AG09319 (cell line): ENCODE results near the gene VSTM4.

Source experiments
- DNase-seq: peaks from one replicate; pipeline ENCODE4 v3.0.0-alpha.2; 2010; ENCODE audit warnings: low read depth; ENCODE audit errors: extremely low read depth
- CTCF ChIP-seq: IDR thresholded peaks from 2 replicates; pipeline ENCODE4 v1.5.1; 2011; ENCODE audit warnings: low read depth, mild to moderate bottlenecking, inconsistent platforms, low read length, moderate library complexity

Gene VSTM4

DNA sequence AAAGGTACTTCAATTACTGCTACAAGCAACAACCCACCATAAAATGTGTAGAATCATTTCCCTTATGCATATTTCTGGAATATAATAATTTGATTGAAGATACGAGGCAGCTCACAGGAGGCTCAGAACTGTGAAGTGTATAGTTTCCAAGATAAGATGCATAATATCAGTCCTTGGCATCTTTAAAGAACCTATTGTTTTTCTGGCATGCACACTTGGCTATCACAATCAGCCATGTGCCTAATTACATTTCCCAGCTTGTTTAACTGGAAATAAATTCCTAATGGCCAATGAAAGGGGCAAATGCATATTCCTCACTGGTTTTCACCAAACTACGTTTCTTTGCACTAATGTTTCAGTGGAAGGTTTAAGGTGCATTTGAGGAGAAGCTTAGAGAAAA is 92.3 kb downstream of the VSTM4 start:
- no peak for DNase-seq
- no peak for TF ChIP-seq CTCF

DNA sequence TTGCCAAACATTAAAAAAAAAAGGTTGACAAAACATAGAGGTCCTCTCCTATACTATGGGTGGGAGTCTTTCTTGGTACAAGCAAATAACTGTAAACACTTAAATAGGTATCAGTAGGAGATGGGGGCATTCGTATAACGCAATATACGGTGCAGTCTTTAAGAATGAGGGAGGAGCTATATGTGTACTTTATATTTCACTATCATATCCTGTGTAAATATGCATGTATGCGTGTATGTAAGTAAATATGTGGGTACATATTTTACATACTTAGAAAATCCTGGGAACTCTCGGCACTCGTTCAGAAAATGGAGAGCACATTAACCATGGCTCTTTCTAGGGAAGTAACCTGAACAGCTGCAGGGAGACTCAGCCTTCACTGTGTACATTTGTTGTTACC is 93.6 kb downstream of the VSTM4 start:
- TF ChIP-seq CTCF = no peak
- no peak for DNase-seq

GRCh38 chr10:49015700-49016099 is 99.6 kb downstream of the VSTM4 start:
- DNase-seq = no peak

GRCh38 chr10:49012603-49013002 is 102.7 kb downstream of the VSTM4 start:
- TF ChIP-seq CTCF = no peak
- no peak for DNase-seq

More at GRCh38 chr10:49015700-49016099, 99.6 kb downstream of the VSTM4 start:
- no peak for TF ChIP-seq CTCF

DNA sequence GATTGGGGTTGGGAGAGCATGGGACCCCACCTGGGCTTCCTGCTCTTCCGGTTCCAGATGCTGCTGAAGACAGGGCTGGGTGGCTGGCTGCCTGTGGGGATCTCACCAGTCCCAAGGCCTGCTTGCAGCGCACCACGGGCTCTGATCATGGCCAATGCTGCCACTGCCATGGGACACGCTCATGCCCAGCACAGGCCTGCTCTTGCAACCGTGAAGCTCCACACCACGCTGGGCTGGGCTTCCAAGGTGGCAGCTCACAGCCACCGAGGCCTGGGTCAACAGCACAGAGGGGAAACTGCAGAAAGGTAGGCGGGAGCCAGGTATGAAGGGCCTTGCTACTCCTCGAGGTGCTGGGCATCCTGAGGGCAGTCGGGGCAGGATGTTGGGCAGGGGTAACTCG is 103.6 kb downstream of the VSTM4 start:
- DNase-seq = no peak
- no peak for TF ChIP-seq CTCF

- TF ChIP-seq CTCF = no peak
- no peak for DNase-seq
Measured at GRCh38 chr10:49010865-49011264, 104.5 kb downstream of the VSTM4 start.

- TF ChIP-seq CTCF = no peak
- DNase-seq = no peak
Measured at GRCh38 chr10:49010295-49010694, 105.0 kb downstream of the VSTM4 start.
